B cell (primary cell): ENCODE data around the gene CNFN.

Experiments used
- EZH2 ChIP-seq: IDR thresholded peaks from 2 replicates; pipeline ENCODE4 v1.6.1; 2012; ENCODE audit warnings: borderline replicate concordance, low read depth, mild to moderate bottlenecking, moderate library complexity, low read length; ENCODE audit not compliant: insufficient read depth, poor library complexity, severe bottlenecking
- TF ChIP-seq, protein P1 (sequence below): fragments of 200-600 bp; IDR thresholded peaks from one replicate; pipeline ENCODE4 v1.8.0; 2022; ENCODE audit warnings: antibody characterized with exemption, mild to moderate bottlenecking

DNA sequence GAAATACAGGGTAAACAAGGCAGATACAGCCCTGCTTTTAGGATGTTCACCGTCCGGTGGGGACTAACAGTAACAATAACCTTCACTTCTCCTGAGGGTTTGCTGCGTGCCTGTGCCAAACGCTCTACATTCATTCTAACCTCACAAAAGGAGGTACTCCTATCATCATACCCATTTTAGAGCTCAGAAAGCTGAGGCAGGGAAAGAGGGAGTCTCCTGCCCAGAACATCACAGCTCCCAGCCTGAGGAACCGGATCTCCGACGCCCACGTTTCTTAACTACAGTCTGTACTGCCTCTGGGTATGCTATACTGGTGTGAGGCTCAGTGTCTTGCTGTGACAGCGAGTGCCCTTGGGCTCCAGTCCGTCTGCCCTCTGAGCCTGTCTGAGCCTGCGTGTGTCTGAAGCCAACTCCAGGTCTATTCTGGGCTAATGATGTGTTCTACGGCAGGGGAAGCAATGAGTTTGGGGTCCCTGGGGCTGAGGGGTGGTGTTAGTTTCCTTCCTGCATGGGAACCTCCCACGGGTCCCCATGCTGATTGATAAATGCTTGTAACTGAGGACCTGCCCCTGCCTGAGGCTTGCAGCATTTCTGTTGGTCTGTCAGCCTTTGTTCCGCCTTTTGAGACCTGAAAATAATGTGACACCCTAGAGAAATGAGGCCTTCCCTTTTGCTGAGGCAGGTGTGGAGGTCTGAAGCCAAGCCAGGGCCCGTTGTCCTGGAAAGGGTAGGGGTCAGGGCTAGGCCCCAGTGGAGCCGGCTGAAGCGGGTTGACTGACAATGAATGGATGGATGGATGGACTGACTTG, 32.2 kb upstream of the CNFN start:
- TF ChIP-seq, protein P1, sequence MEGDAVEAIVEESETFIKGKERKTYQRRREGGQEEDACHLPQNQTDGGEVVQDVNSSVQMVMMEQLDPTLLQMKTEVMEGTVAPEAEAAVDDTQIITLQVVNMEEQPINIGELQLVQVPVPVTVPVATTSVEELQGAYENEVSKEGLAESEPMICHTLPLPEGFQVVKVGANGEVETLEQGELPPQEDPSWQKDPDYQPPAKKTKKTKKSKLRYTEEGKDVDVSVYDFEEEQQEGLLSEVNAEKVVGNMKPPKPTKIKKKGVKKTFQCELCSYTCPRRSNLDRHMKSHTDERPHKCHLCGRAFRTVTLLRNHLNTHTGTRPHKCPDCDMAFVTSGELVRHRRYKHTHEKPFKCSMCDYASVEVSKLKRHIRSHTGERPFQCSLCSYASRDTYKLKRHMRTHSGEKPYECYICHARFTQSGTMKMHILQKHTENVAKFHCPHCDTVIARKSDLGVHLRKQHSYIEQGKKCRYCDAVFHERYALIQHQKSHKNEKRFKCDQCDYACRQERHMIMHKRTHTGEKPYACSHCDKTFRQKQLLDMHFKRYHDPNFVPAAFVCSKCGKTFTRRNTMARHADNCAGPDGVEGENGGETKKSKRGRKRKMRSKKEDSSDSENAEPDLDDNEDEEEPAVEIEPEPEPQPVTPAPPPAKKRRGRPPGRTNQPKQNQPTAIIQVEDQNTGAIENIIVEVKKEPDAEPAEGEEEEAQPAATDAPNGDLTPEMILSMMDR, result no peak
- no peak for TF ChIP-seq EZH2
